IPS-15b (cell line): ENCODE results near the gene TRAF3IP1.

Experiments
- H3K27me3 ChIP-seq: one replicate; pipeline ENCODE4 v1.6.1; 2013; ENCODE audit warnings: low read length; ENCODE audit not compliant: control insufficient read depth, insufficient read depth
- H3K36me3 ChIP-seq: one replicate; pipeline ENCODE4 v1.6.1; 2013; ENCODE audit warnings: low read length; ENCODE audit not compliant: control insufficient read depth, insufficient read depth
- H3K4me1 ChIP-seq: one replicate; pipeline ENCODE4 v1.6.1; 2013; ENCODE audit warnings: mild to moderate bottlenecking, low read length; ENCODE audit not compliant: control insufficient read depth, insufficient read depth
- H3K4me3 ChIP-seq: one replicate; pipeline ENCODE4 v1.5.1; 2013; ENCODE audit warnings: low read depth, low read length
- H3K9ac ChIP-seq: one replicate; pipeline ENCODE4 v1.6.1; 2013; ENCODE audit warnings: low read depth, mild to moderate bottlenecking, low read length
- H3K9me3 ChIP-seq: one replicate; pipeline ENCODE4 v1.6.1; 2013; ENCODE audit warnings: mild to moderate bottlenecking, low read length; ENCODE audit not compliant: control insufficient read depth, insufficient read depth

The TRAF3IP1 gene

DNA sequence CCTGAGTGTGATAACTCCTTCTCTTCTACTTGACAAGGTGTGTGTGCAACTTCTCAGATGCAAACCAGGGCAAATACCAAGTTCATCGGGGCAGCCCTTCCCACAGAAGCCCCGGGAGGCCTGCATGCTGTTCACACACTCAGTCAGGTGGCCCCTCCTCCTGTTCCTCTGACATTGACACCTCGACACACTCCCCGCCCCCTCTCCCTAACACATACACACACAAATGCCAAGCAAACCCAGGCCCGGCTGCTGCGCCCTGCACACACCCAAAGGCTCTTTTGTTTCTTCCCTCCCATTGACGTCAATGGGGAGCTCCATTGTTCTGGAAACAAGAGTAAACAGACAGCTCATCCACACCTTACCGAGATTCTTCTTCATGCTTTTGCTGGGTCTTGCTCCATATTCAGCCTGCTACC lies 30.2 kb upstream of the TRAF3IP1 start:
- H3K9me3 ChIP-seq: no peaks in the 10 kb centered on the region
- H3K27me3 ChIP-seq: peaks cover 11% of the 10 kb centered on the region
- H3K36me3 ChIP-seq: no peaks in the 10 kb centered on the region
- H3K4me3 ChIP-seq: peak overlapping the region; percentile 80
- H3K9ac ChIP-seq: no peak overlapping the region
- H3K4me1 ChIP-seq: peaks cover 18% of the 10 kb centered on the region

DNA sequence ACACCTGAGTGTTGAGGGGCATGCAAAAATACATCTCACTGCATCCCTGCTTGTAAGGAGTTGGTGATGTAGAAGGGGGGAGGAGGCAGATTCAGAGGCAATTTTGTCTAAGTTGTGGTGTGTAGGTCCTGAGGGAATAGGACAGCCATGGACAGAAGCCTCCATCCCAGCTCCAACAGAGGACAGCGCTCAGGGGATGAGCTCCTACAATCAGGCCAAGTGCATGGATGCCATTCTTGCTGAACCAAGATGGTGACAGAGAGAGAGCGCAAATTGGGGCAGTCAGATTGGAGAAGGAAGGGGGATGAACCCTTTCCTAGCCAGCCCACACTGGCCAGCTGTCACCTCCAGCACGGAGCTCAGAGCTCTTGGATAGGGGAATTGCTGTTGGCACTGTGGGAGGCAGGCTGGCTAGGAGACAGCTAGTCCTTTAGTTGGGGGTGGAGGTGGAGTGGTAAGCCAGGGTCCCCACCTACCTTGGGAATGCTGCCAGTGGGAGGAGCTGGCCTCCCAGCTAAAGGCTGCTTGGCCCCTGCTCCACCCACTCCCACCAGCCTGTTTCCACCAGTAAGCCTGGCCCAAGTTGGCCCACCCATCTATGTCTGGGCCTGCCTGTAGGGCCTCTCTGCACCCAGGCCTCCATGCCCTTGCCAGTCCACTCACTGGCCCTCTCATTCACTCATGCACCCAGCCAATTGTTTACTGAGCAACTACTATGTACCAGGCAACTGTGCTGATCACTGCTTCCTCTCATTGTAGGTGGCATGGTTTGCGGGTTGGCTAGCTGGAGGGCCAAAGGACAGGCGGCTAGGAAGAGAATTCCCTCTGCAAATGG lies 29.4 kb upstream of the TRAF3IP1 start:
- Histone ChIP-seq H3K36me3 (no peaks in the 10 kb centered on the region), H3K9me3 (no peaks in the 10 kb centered on the region), H3K9ac (no peak overlapping the region), H3K4me3 (no peak overlapping the region), H3K4me1 (peaks cover 16% of the 10 kb centered on the region), H3K27me3 (peaks cover 11% of the 10 kb centered on the region)

DNA sequence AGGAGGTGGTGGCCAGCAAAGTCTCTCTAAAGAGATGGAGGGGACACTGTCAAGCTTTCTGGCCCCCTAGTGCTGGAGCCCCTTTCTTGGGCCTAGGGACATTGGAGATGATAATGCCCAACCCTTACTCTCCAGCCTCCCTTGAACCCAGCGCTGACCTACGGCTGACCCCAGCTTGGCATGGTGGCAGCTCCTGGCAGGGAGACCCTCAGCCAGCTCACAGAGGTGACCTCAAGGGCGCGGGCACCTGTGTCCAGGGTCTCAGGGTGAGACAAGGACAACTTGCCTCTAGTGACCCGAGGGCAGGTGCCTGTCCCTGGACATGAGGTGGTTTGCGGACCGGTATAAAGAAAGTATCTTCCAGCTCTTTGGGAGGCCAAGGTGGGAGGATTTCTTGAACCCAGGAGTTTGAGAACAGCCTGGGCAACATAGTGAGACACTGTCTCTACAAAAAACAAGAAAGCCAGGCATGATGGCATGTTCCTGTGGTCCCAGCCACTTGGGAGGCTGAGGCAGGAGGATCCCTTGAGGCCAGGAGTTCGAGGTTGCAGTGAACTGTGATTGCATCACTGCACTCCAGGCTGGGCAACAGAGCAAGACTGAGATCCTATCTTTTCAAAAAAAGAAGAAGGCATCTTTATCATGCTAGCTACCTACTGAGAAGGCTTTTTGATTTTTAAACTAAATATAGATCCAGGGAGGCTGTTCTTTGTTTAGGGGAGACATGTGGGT lies 28.6 kb upstream of the TRAF3IP1 start:
- H3K9ac ChIP-seq: no peak overlapping the region
- H3K36me3 ChIP-seq: no peaks in the 10 kb centered on the region
- no peak overlapping the region for H3K4me3 ChIP-seq
- peaks cover 14% of the 10 kb centered on the region for H3K4me1 ChIP-seq
- H3K9me3 ChIP-seq: no peaks in the 10 kb centered on the region
- H3K27me3 ChIP-seq: peaks cover 11% of the 10 kb centered on the region

DNA sequence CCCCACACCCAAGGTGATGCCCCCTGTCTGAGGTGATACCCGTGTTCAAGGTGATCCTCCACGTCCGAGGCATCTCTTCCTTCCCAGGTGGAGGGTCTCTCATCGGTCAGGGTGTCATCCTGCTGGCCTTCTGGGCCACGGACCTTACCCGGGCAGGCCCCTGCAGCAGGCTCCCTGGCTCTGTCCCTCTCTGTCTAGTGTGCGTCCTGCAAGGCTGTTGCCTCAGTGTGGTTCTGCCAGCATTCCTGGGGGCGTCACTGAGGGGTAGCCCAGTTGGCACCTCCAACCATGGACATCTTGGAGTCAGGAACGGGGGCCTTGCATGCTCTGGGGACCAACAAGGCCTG lies 26.3 kb upstream of the TRAF3IP1 start:
- H3K4me1 ChIP-seq: peaks cover 12% of the 10 kb centered on the region
- H3K36me3 ChIP-seq: no peaks in the 10 kb centered on the region
- H3K27me3 ChIP-seq: peaks cover 4% of the 10 kb centered on the region
- no peak overlapping the region for H3K4me3 ChIP-seq
- no peak overlapping the region for H3K9ac ChIP-seq
- no peaks in the 10 kb centered on the region for H3K9me3 ChIP-seq

DNA sequence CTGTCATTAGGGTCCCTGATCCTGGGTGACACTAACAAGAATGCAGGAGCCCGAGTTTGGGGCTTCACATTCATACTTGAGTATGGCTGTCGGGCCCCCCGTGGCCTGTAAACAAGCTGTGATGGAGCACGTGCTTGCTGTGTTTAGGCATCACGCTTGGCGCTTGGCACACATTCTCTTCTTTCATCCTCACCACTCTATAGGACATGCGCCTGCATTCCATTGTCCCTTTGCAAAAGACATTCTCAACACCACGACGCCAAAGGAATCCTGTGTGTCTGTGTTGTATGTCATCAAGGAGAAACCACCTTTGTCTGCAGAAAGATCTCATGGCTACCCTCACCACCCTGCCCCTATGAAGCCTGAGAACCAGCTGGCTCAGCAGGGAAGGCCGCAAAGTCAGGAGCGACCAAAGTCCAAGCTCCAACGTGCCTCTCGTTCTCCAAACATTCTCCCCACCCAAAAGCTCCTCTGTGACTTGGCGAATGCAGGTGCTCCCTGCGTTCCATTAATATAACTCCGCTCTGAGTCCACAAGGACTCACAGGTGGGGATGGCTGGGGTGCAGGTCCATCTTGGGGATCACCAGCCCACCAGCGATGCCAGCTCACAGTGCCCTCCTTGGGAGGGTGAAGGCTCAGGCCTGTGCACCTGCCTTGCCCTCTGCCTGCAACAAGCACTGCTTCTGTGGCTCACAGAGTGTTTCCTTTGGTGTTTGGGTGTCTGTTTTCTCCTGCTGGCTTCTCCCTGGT lies 25.8 kb upstream of the TRAF3IP1 start:
- Histone ChIP-seq H3K27me3 (peaks cover 4% of the 10 kb centered on the region), H3K36me3 (no peaks in the 10 kb centered on the region), H3K9ac (no peak overlapping the region), H3K4me3 (no peak overlapping the region), H3K4me1 (peaks cover 12% of the 10 kb centered on the region), H3K9me3 (no peaks in the 10 kb centered on the region)

DNA sequence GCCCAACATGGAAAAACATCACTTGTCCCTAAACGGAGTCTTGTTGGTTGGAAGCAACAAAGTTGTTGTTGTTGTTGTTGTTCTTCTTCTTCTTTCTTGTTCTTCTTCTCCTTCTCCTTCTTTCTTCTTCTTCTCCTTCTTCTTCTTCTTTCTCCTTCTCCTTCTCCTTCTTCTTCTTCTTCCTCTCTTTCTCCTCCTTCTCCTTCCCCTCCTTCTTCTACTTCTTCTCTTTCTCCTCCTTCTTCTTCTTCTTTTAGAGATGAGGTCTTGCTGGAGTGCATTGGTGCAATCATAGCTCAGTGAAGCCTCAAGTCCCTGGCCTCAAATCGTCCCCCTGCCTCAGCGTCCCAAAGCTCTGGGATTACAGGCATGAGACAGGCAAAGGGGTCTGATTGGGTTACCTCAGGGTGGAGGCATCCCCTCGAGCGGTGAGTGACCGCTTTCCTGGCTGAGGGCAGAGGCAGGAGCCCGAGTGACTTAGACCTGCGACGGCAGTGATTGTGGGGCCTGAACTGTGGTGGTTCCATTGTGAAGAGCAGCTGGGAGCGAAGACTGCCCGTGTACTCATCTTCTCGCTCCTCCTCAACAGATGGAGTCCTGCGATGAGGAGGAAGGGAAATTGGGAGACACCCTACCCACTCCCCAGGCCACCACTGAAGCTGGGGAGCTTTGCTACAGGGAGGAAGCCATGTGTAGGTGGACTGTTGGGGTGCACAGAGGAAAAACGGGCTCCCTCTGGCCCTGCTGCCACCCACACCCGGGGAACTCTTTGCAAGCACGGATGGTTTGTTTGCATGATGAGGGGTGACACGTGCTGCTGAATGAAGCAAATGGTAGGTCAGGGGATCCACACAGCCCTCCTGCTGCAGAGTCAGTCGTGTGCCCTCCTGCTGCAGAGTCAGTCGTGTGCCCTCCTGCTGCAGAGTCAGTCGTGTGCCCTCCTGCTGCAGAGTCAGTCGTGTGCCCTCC lies 24.9 kb upstream of the TRAF3IP1 start:
- H3K9me3 ChIP-seq: no peaks in the 10 kb centered on the region
- no peaks in the 10 kb centered on the region for H3K27me3 ChIP-seq
- H3K36me3 ChIP-seq: no peaks in the 10 kb centered on the region
- H3K9ac ChIP-seq: no peak overlapping the region
- peaks cover 4% of the 10 kb centered on the region for H3K4me1 ChIP-seq
- no peak overlapping the region for H3K4me3 ChIP-seq

DNA sequence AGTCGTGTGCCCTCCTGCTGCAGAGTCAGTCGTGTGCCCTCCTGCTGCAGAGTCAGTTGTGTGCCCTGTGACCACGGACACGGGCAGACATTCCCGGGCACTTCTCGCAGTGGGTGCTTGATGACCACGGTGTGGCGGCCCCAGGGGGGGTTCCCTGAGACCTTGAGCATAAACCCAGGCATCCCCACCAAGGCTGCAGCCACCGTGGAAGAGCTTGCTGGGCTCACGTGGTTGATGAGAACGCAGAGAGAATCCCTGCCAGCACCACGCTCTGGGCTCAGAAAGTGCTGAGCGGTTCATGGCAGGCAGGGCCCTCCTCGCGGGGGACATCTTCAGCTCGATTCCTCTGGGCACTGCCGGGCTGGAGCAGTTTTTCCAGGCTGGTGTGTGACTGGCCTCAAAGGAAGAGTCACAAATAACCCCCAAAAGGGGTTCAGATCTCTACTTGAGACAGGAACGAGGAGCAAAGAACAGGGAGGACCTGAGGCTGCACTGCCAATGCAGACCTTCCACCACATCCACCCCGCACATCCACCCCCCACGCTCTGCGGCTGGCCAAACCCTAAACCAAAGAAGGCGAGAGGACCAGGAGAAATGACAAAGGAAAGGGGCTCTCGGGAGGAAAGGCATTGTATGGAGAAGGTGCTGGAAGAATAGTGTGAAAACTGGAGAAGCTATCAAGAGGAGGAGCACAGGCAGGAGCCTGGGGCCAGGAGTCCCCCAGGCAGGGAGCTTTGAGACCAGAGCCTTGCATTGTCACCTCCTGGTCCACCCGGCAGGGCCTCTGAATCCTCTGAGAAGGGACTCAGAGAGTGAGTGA lies 23.5 kb upstream of the TRAF3IP1 start:
- no peaks in the 10 kb centered on the region for H3K9me3 ChIP-seq
- H3K4me3 ChIP-seq: no peak overlapping the region
- no peaks in the 10 kb centered on the region for H3K36me3 ChIP-seq
- no peaks in the 10 kb centered on the region for H3K4me1 ChIP-seq
- H3K9ac ChIP-seq: no peak overlapping the region
- no peaks in the 10 kb centered on the region for H3K27me3 ChIP-seq

DNA sequence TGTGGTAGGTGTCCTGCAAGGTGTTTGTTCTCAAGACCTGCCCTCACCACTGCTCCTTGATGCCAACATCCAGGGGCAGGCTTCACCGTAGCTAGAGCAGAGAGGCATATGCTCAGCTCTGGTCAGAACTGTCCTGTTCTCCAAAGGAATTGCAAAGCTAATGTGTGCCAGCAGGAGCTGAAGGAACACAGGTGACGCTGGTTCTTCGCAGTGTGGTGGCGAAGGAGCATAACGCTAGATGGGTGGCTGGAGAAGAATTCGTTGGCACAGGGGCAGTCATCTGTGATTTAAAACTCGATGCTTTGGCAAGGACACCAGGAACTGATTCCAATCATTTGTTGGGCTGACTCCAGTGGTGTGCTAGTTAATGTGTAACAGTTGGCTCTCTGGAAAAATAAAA lies 20.5 kb upstream of the TRAF3IP1 start:
- no peak overlapping the region for H3K9ac ChIP-seq
- peaks cover 2% of the 10 kb centered on the region for H3K4me1 ChIP-seq

DNA sequence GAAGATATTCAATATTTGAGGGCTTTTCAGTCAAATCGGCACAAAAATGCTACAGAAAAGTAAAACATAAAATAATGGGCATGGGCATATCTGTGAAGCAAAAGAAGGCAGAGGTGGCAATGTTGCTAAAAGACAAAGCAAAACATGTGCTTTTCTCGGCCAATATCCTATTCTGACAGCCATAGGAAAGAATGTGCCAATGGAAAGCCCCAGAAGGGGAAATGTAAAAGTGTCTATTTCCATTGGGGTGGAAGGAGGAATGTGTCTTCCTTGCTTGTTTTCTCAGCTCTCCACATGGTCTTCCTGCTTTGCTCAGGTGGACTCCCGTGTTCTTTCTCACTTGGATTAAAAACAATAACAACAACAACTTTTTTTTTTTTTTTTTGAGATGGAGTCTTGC lies 18.2 kb upstream of the TRAF3IP1 start:
- Histone ChIP-seq H3K4me3 (no peak overlapping the region), H3K36me3 (no peaks in the 10 kb centered on the region), H3K27me3 (no peaks in the 10 kb centered on the region), H3K9ac (no peak overlapping the region), H3K4me1 (peaks cover 2% of the 10 kb centered on the region), H3K9me3 (no peaks in the 10 kb centered on the region)

More for the DNA sequence above, 20.5 kb upstream of the TRAF3IP1 start:
- H3K36me3 ChIP-seq: no peaks in the 10 kb centered on the region
- no peaks in the 10 kb centered on the region for H3K27me3 ChIP-seq
- no peaks in the 10 kb centered on the region for H3K9me3 ChIP-seq
- H3K4me3 ChIP-seq: no peak overlapping the region

DNA sequence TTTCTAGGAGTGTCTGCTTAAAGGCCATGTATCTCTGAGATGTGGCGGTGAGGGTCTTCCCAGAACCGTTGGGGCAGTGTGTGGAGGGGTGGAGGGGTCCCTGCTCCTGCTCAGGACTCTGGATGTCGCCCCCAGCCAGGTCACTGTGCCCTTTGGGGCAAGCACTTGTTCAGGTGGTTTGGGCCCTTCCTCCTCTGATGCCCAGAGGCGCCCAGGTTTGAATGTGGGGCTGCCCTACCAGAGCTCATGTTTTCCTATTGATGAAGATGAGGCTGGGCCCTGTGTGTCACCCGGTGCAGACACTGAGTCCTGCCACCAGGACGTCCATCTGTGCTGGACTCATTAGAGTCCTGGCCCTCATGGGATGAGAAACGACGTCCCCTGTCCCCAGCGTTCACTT lies 17.6 kb upstream of the TRAF3IP1 start:
- Histone ChIP-seq H3K9me3 (no peaks in the 10 kb centered on the region), H3K4me1 (peaks cover 2% of the 10 kb centered on the region), H3K9ac (no peak overlapping the region), H3K36me3 (no peaks in the 10 kb centered on the region), H3K27me3 (no peaks in the 10 kb centered on the region), H3K4me3 (no peak overlapping the region)
